NB4 (cell line): Measurements from ENCODE around the gene SPATA2.

Experiments used
- POLR2A ChIP-seq: IDR thresholded peaks from 2 replicates; pipeline ENCODE4 v1.6.1; 2011; ENCODE audit warnings: mild to moderate bottlenecking; ENCODE audit not compliant: insufficient read length; ENCODE audit errors: extremely low read depth
- TF ChIP-seq, protein P1 (sequence below): IDR thresholded peaks from one replicate; pipeline ENCODE4 v1.5.1; 2012; ENCODE audit warnings: low read depth, low read length
- TF ChIP-seq, protein P2 (sequence below): IDR thresholded peaks from 2 replicates; pipeline ENCODE4 v1.6.1; 2011; ENCODE audit warnings: low read depth, low read length

DNA sequence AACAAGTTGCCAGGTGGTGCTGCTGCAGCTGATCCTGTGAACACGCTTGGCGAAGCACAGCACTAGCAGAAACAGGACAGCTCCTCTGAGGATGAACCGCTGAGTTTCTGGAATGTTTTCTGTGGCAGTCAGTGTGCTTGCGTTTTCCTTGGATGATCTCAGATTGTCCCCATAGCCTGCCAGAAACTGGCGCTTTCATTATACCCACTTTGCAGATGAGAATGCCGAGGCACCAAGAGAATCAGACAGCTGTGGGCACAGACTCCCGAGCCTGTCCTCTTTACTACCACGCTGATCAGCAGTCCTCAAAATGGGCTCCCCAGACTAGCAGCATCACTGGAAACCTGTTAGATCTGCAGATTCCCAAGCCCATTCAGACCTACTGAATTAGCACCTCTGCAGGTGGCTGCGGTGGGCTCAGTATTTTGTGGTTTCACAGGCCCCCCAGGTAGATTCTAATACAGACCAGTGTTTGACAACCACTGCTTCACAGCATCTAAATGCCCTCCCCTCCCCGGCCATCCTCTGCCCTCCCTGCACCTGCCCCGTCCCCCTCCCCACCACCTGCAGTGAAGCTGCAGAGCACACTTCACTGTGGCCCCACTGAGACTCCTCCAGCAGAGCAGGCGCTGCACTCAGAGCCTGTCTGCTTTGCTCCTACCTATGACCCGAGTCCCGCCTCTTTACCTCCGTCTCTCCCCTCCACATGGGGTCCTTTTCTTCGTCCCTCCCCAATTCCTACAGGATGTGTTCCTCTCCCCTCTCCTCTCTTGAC lies 29.6 kb downstream of the SPATA2 start:
- TF ChIP-seq, protein P1, sequence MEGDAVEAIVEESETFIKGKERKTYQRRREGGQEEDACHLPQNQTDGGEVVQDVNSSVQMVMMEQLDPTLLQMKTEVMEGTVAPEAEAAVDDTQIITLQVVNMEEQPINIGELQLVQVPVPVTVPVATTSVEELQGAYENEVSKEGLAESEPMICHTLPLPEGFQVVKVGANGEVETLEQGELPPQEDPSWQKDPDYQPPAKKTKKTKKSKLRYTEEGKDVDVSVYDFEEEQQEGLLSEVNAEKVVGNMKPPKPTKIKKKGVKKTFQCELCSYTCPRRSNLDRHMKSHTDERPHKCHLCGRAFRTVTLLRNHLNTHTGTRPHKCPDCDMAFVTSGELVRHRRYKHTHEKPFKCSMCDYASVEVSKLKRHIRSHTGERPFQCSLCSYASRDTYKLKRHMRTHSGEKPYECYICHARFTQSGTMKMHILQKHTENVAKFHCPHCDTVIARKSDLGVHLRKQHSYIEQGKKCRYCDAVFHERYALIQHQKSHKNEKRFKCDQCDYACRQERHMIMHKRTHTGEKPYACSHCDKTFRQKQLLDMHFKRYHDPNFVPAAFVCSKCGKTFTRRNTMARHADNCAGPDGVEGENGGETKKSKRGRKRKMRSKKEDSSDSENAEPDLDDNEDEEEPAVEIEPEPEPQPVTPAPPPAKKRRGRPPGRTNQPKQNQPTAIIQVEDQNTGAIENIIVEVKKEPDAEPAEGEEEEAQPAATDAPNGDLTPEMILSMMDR, result no peak
- no peak for TF ChIP-seq POLR2A
- TF ChIP-seq, protein P2, sequence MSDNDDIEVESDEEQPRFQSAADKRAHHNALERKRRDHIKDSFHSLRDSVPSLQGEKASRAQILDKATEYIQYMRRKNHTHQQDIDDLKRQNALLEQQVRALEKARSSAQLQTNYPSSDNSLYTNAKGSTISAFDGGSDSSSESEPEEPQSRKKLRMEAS, result no peak
